ENCODE measurements around the gene IQGAP1. TPM values are rescaled to one million over a fixed set of nuclear protein-coding genes. Genes with fewer than 3 reads are reported as not detected.

Gene IQGAP1
- total and polyA plus RNA-seq, 9 of the 15 experiments (the other 6 are each of a cell fraction or from before 2014, with no cell fraction given), result 37.6 to 143 (median 77.7) TPM

- POLR2A ChIA-PET, result interaction anchor here (1.2 to 2.0 kb wide), 2 partner anchors 9 to 16 kb away, joined by 4 to 27 read pairs; partner anchors contain the start of gene CRTC3
- TF ChIP-seq ZBTB8A (IDR thresholded peaks at IDR 0.05; ENCODE audit: partially characterized antibody), result no peak
- TF ChIP-seq ELF4 (CRISPR knock-in tag; IDR thresholded peaks at IDR 0.05), result no peak
- TF ChIP-seq NCOR1 (IDR thresholded peaks at IDR 0.05), result no peak
- no peak for TF ChIP-seq SIRT6 (IDR thresholded peaks at IDR 0.05; ENCODE audit: low read depth, low read length)
- no peak for TF ChIP-seq CBX5 (IDR thresholded peaks at IDR 0.05; ENCODE audit: borderline replicate concordance, low read depth)
- no peak for TF ChIP-seq LEF1 (IDR thresholded peaks at IDR 0.05)
- no peak for TF ChIP-seq ILF3 (IDR thresholded peaks at IDR 0.05; ENCODE audit: borderline replicate concordance)
- TF ChIP-seq PCBP1 (IDR thresholded peaks at IDR 0.05; ENCODE audit: low read depth, low read length, poor library complexity, severe bottlenecking), result no peak
- no peak overlapping the region for H3K4me2 ChIP-seq (ENCODE audit: insufficient read depth, low read length)
- BruUV-seq (replicated peaks), result no TSS peak
- H3K79me2 ChIP-seq (ENCODE audit: control insufficient read depth, insufficient read depth, low read length), result peaks cover 33% of the 10 kb centered on the region
- no peaks in the 10 kb centered on the region for H3K27me3 ChIP-seq (ENCODE audit: control insufficient read depth in 2 of 2, insufficient read depth in 2 of 2, low read length in 2 of 2)
- CTCF ChIA-PET (ENCODE audit: low intra/inter-chr PET ratio), result no interaction called here
- no peak overlapping the region for H2AFZ ChIP-seq (ENCODE audit: low read depth, low read length)
- H3K4me1 ChIP-seq (replicated peaks in 1 of 2; ENCODE audit: control insufficient read depth in 2 of 2, insufficient read depth in 2 of 2, low read length in 2 of 2), result peaks cover 0 to 17% of the 10 kb centered on the region in 2 experiments; a peak in 2 of 5 replicates
- no peak for DNase-seq (ENCODE audit: extremely low read depth in 1 of 4, low spot score in 3 of 4)
- FAIRE-seq, result peak; percentile 79
- no peak overlapping the region for H3K4me3 ChIP-seq
- 68% methylated on average over 10 of the region's 10 CpGs for WGBS (ENCODE audit: insufficient coverage, low coverage, missing lambda C conversion rate)
- intact Hi-C loops (cut with micrococcal nuclease) (no loop called here), in situ Hi-C loops (cut with MboI) (no loop called here)
- H3K9me1 ChIP-seq (ENCODE audit: control insufficient read depth, insufficient read depth, low read length), result no peaks in the 10 kb centered on the region
- no peaks in the 10 kb centered on the region for H3K9me3 ChIP-seq (replicated peaks; ENCODE audit: control insufficient read depth, insufficient read depth, low read depth, low read length)
- H3K27ac ChIP-seq (ENCODE audit: extremely low read depth, low read depth, low read length), result no peak overlapping the region
- no peak overlapping the region for H3K9ac ChIP-seq (ENCODE audit: insufficient read depth in 1 of 2, low read depth in 2 of 2, low read length in 2 of 2)
- H4K20me1 ChIP-seq (replicated peaks; ENCODE audit: control insufficient read depth, insufficient read depth, low read length), result no peaks in the 10 kb centered on the region
- ATAC-seq, result no peak
- H3K36me3 ChIP-seq (ENCODE audit: control insufficient read depth, insufficient read depth, low read length), result peaks cover 22% of the 10 kb centered on the region; the same call in 2 of the 3 replicates
These were observed 151.7 kb downstream of the IQGAP1 start for GRCh38 chr15:90539789-90540188.
